Left ventricle myocardium inferior (tissue), 1 donor: ENCODE results near the gene KAT2A. TPM values are rescaled to one million over a fixed set of nuclear protein-coding genes. Genes with fewer than 3 reads are reported as not detected.

Source experiments
- DNase-seq: peaks from one replicate; pipeline ENCODE4 v3.0.0-alpha.2; 2020
- H3K27ac ChIP-seq: fragments of 200-600 bp; replicated peaks from 2 replicates; pipeline ENCODE4 v1.8.0; 2021
- H3K27me3 ChIP-seq: fragments of 200-600 bp; 2 replicates; pipeline ENCODE4 v1.8.0; 2021; ENCODE audit warnings: low read depth
- H3K36me3 ChIP-seq: fragments of 200-600 bp; 2 replicates; pipeline ENCODE4 v1.8.0; 2021
- H3K4me1 ChIP-seq: fragments of 200-600 bp; 2 replicates; pipeline ENCODE4 v1.8.0; 2021
- H3K4me3 ChIP-seq: fragments of 200-600 bp; 2 replicates; pipeline ENCODE4 v1.8.0; 2021; ENCODE audit warnings: mild to moderate bottlenecking, moderate library complexity
- H3K9me3 ChIP-seq: fragments of 200-600 bp; replicated peaks from 2 replicates; pipeline ENCODE4 v1.8.0; 2021
- CTCF ChIP-seq: fragments of 200-600 bp; IDR thresholded peaks from 2 replicates; pipeline ENCODE4 v1.8.0; 2021; ENCODE audit warnings: antibody characterized with exemption, mild to moderate bottlenecking, borderline replicate concordance
- intact Hi-C: fragments of 100-400 bp; cut with micrococcal nuclease; formaldehyde crosslinking; loops from one replicate; pipeline ENCODE4 v1.11.0; 2022
- total RNA-seq: library from RNA; stranded (reverse); fragmentation: NEBNext Ultra II Directional; extraction: Animal tissue kit (Norgen Biotek cat#: 25700); gene quantifications from one replicate; pipeline ENCODE4 v1.2.1, GENCODE V29; 2021
- donor health status: DM: no; HTN: yes; CAD: no; lungs with severe emphysema.

The KAT2A gene
- total RNA-seq, 1 donor from 2014 or later, result 25.7 TPM

- Histone ChIP-seq H3K9me3 (no peaks in the 10 kb centered on the region), H3K36me3 (no peaks in the 10 kb centered on the region), H3K4me3 (no peak overlapping the region), H3K27ac (no peak overlapping the region), H3K4me1 (no peaks in the 10 kb centered on the region), H3K27me3 (no peaks in the 10 kb centered on the region)
- no peak for TF ChIP-seq CTCF
- intact Hi-C loops, result no loop called here
- DNase-seq, result no peak
These were observed 42.7 kb upstream of the KAT2A start for GRCh38 chr17:42163696-42164407.

GRCh38 chr17:42163113-42163512 lies 41.9 kb upstream of the KAT2A start:
- peak; percentile 46 for TF ChIP-seq CTCF
- Histone ChIP-seq H3K27me3 (no peaks in the 10 kb centered on the region), H3K4me3 (no peak overlapping the region), H3K9me3 (no peaks in the 10 kb centered on the region), H3K4me1 (no peaks in the 10 kb centered on the region), H3K27ac (no peak overlapping the region), H3K36me3 (no peaks in the 10 kb centered on the region)
- DNase-seq, result no peak
- intact Hi-C loops, result no loop called here

- no peaks in the 10 kb centered on the region for H3K9me3 ChIP-seq
- TF ChIP-seq CTCF, result no peak
- DNase-seq, result no peak
- no peaks in the 10 kb centered on the region for H3K27me3 ChIP-seq
- H3K4me3 ChIP-seq, result no peak overlapping the region
- no peak overlapping the region for H3K27ac ChIP-seq
- intact Hi-C loops, result no loop called here
- H3K36me3 ChIP-seq, result no peaks in the 10 kb centered on the region
- peaks cover 3% of the 10 kb centered on the region for H3K4me1 ChIP-seq
These were observed 39.4 kb upstream of the KAT2A start for GRCh38 chr17:42160531-42160910.

GRCh38 chr17:42159796-42160530 lies 38.8 kb upstream of the KAT2A start:
- DNase-seq, result no peak
- Histone ChIP-seq H3K27me3 (no peaks in the 10 kb centered on the region), H3K4me3 (no peak overlapping the region), H3K4me1 (peaks cover 7% of the 10 kb centered on the region), H3K27ac (no peak overlapping the region), H3K36me3 (no peaks in the 10 kb centered on the region), H3K9me3 (no peaks in the 10 kb centered on the region)
- TF ChIP-seq CTCF, result no peak
- intact Hi-C loops, result no loop called here

- peak overlapping the region; percentile 100 for H3K4me3 ChIP-seq
- H3K4me1 ChIP-seq, result peaks cover 49% of the 10 kb centered on the region
- TF ChIP-seq CTCF, result no peak
- no peak for DNase-seq
- no peaks in the 10 kb centered on the region for H3K9me3 ChIP-seq
- H3K27me3 ChIP-seq, result no peaks in the 10 kb centered on the region
- intact Hi-C loops, result no loop called here
- peaks cover 6% of the 10 kb centered on the region for H3K36me3 ChIP-seq
- H3K27ac ChIP-seq, result peak overlapping the region; percentile 91
These were observed 34.5 kb upstream of the KAT2A start for GRCh38 chr17:42155614-42156045.
